ENCODE data around the gene TIMM50.

The TIMM50 gene

DNA sequence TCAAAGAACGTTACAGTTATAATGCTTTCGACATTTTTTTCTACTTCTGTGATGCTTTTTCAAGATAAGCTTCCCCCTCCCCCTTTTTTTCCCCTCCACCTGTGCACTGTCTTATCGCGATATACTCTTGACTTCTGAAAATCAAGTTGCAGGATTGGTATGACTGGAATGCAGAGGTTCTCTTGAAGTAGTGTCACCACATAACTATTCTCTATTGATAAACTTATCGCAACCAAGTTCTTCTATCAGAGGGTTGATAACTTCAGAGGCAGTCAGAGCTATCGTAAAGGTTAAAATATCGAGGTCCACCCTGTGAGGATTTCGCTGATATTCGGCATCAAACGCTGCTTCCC, 58.5 kb downstream of the TIMM50 start:
- no peak for DNase-seq

DNA sequence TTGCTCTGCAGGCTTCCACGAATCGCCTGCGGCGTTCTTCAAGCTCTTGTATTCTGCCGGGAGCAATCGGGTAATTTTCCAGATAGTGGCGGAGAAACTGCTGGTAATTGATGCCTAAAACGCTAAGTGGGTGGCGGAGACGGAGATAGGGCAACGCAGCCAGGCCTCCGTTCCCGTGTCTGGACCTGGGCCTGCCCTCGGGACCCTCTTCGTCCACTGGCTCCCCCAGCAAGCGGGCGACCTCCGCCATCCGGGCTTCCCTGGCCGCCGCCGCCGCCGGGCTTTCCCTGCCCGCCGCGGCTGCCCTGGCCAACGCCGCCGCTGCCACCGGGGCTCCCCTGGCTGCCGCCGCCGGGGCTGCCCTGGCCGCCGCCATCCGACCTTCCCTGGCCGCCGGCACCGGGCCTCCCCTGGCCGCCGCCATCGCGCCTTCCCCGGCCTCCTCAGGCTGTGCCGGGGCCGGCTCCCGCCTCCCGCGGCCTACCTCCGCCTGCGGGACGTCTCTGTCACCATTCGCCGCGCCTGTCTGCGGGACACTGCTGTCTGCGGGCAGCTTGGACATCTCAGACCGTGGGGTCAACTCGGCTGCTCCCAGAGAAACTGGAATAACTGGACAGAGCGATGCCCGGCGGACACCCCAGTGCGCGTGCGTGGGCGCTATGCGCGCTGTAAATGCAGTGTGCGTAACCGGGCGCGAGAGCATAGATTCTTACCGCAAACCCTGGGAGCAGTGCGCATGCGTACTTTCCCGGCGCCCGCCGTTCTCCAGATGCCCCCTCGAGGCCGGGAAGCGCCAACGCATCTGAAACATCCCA, 59.1 kb downstream of the TIMM50 start, which contains the start of gene EID2:
Gene EID2 (minus strand): TSS at position 644 of the 815 bp plus-strand sequence. CDS start 82 bp downstream, at position 562.
- peak; percentile 87 for DNase-seq

DNA sequence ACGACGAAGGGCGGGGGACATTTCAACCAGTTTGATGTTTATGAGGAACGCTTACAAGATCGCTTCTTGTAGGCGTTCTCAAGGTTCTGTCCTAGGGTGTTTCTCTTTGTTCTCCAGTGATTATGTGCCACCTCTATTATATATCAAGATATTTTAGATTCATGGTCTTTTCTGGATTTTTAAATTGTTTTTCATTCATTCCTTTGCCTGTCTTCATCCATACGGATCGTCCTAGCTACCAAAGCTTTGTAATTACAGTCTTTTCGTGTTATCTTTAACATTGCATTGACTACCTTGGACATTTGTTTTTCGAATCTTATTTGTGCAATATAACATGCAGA, 59.7 kb downstream of the TIMM50 start:
- no peak for DNase-seq
